Left cardiac atrium (tissue), 4 donors: ENCODE results near the gene STAT6. TPM values are rescaled to one million over a fixed set of nuclear protein-coding genes. Genes with fewer than 3 reads are reported as not detected.

Source experiments
- ATAC-seq, 2 donors: fragments of 200-7000 bp; cut with Tn5 transposase; one replicate each; pipeline ENCODE4 v1.9.1; 2020; ENCODE audit warnings: mild to moderate bottlenecking in 2 of 2, moderate library complexity in 2 of 2
- DNase-seq: peaks from one replicate; pipeline ENCODE4 v3.0.0-alpha.2; 2020
- intact Hi-C, 2 donors: fragments of 100-400 bp; cut with DNase I; formaldehyde crosslinking; loops; one replicate each; pipeline versions ENCODE4 v1.14.1 to v1.15.1; 2022 to 2023
- total RNA-seq, 2 donors: library from RNA; stranded (reverse); fragmentation: NEBNext Ultra II Directional; extraction: Animal tissue kit (Norgen Biotek cat#: 25700); gene quantifications; one replicate each; pipeline ENCODE4 v1.2.1, GENCODE V29; 2021
- donor health status: DM: no; HTN: yes; CAD: no.
- donor health status: DM: no; HTN: yes; CAD: no; lungs with severe emphysema.
- donor health status: DM: yes; HTN: yes; CAD: no.
- donor health status: Dilated cardiomyopathy.

Gene STAT6
- total RNA-seq, 2 donors from 2014 or later, result 77.7 to 78.1 TPM

DNA sequence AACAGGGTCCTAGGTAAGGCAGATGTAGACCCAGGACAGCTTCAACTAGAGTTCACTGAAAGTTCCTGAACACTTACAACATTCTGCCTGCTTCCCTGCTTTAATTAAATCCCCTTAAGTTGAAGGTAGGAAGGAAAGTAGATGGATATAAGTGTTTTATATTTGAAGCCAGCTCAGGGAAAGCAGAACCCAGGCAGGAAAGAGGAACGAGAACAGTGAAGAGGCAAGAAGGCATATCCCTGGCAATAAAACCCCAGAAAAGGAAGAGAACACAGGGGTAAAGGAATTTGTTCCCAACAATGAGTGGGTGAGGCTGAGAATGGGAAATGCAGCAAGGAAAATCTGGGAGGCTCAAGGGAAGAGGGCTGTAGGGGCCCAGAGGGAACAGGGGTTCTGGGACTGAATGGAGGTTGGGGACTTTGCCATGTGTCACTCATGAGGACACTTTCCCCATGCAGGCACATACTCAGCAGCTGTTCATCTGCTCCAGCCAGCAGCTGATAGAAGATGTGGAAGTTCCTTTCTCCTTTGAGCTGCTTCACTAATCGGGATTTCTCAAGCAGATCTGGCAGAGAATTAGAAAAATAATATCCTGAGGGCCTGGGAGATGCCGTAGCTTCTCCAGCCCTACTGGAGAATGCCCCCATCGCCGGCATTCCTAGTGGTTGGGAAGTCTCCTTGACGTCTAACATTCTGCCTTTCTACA, 64.9 kb downstream of the STAT6 start:
- ATAC-seq (peak in 1 of 2 donors; percentile 16), DNase-seq (no peak)
- intact Hi-C loops, result no loop called here

Other genes starting within 250 kb of the STAT6 start
- not detected for gene SDR9C7, start 177.0 kb downstream of the STAT6 start, total RNA-seq
- under 1 TPM; 0.27 to 0.29 TPM for gene RDH16, start 153.8 kb downstream of the STAT6 start, total RNA-seq
- 1 to 10 TPM; 3.8 to 4.5 TPM for gene ZBTB39, start 104.8 kb downstream of the STAT6 start, total RNA-seq
- gene TAC3, start 94.8 kb downstream of the STAT6 start, total RNA-seq, result not detected
- under 1 TPM; 0.09 to 0.13 TPM for gene MYO1A, start 61.2 kb downstream of the STAT6 start, total RNA-seq
- gene NEMP1, start 32.6 kb downstream of the STAT6 start, total RNA-seq, result 1 to 10 TPM; 2.8 to 5.3 TPM
- 10 to 100 TPM; 11.1 to 17.1 TPM for gene NAB2, start 22.2 kb downstream of the STAT6 start, total RNA-seq
- 100 to 1,000 TPM; 188 to 222 TPM for gene LRP1, start 17.1 kb upstream of the STAT6 start, total RNA-seq
- not detected for gene LRP1-AS, start 36.3 kb upstream of the STAT6 start, total RNA-seq
- 1 to 10 TPM in 1 of 2 donors, under 1 TPM in 1; 0.50 to 2.1 TPM for gene NXPH4, start 105.4 kb upstream of the STAT6 start, total RNA-seq
- gene SHMT2, start 118.3 kb upstream of the STAT6 start, total RNA-seq, result 10 to 100 TPM; 31.1 to 39.6 TPM
- 1 to 10 TPM; 1.2 to 2.7 TPM for gene STAC3, start 139.8 kb upstream of the STAT6 start, total RNA-seq